Measurements from ENCODE around the gene OR13C2. TPM values are rescaled to one million over a fixed set of nuclear protein-coding genes. Genes with fewer than 3 reads are reported as not detected.
A peak's percentile ranks its signal among the peaks of the same experiment; 100 is the strongest.
"Not testable (repeated sequence)": the region's sequence is repeated elsewhere in the genome, so short reads cannot be mapped to it uniquely, and the experiment has no call there.

OR13C2 gene, protein sequence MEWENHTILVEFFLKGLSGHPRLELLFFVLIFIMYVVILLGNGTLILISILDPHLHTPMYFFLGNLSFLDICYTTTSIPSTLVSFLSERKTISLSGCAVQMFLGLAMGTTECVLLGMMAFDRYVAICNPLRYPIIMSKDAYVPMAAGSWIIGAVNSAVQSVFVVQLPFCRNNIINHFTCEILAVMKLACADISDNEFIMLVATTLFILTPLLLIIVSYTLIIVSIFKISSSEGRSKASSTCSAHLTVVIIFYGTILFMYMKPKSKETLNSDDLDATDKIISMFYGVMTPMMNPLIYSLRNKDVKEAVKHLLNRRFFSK
- not detected in 2 replicates for total RNA-seq (2014; rRNA removed; shearing (Covaris generic); ENCODE audit: low replicate concordance)

DNA sequence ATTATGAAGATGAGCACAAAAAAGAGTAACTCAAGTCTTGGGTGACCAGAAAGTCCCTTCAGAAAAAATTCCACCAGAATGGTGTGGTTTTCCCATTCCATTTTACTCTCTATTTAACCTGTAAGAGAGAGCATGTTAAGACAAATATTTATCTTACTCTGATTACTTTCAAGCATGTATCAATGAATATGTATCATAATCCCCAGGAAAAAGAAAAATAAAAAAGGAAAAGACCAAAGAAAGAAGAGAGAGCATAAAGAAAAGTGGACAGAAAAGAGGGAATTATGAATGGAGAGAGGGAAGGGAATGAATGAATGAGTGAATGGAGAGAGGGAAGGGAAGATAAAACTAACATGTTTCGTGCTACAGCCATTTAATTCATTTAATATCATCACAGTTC lies at the start of gene OR13C2:
Gene OR13C2 (minus strand): TSS at position 101 of the 400 bp plus-strand sequence. CDS start 0 bp downstream, at position 101.
- not testable (repeated sequence) for H3K9me2 ChIP-seq (replicated peaks; ENCODE audit: insufficient read depth, low read length); H3K4me2 ChIP-seq (ENCODE audit: low read depth, low read length, poor library complexity, severe bottlenecking); H3K79me2 ChIP-seq (ENCODE audit: low read length); DNase-seq; H3K4me3 ChIP-seq (ENCODE audit: low read length); H3K9ac ChIP-seq (ENCODE audit: low read length); H3K9me3 ChIP-seq (ENCODE audit: low read length); H4K20me1 ChIP-seq (ENCODE audit: insufficient read depth, low read depth, low read length); H3K27ac ChIP-seq (ENCODE audit: low read length); H3K36me3 ChIP-seq (ENCODE audit: insufficient read depth, low read length); H2AFZ ChIP-seq (ENCODE audit: low read length); H3K27me3 ChIP-seq (ENCODE audit: low read length)
- H3K4me1 ChIP-seq (ENCODE audit: low read length) = peaks cover 19% of the 10 kb centered on the region

DNA sequence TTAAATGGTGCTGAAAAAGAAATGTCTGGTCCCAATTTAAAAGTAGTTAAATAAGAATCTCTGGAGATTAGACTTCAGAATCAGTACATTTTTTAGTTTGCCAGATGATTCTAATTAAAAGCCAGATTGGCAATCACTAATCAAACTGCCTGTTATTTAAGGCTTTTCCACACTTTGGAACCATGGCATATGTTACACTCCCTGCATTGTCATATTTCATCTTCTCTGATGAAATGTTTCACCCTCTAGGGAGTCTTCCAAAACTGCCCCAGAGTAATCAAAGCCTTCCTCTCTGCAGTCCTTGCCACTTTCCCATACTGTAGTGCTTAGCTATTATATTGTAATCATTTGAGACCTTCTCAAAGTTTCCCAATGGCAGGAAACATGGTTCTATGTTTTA lies 30.0 kb upstream of the OR13C2 start:
- Histone ChIP-seq H3K4me3 (ENCODE audit: low read length) (no peak overlapping the region), H2AFZ (ENCODE audit: low read length) (no peak overlapping the region), H3K27ac (ENCODE audit: low read length) (peak overlapping the region; percentile 74; the same call in 1 of the 2 replicates), H3K36me3 (ENCODE audit: insufficient read depth, low read length) (no peaks in the 10 kb centered on the region), H3K4me1 (ENCODE audit: low read length) (peaks cover 41% of the 10 kb centered on the region), H4K20me1 (ENCODE audit: insufficient read depth, low read depth, low read length) (no peaks in the 10 kb centered on the region), H3K9me2 (replicated peaks; ENCODE audit: insufficient read depth, low read length) (no peaks in the 10 kb centered on the region), H3K79me2 (ENCODE audit: low read length) (no peaks in the 10 kb centered on the region), H3K4me2 (ENCODE audit: low read depth, low read length, poor library complexity, severe bottlenecking) (peak overlapping the region; percentile 22), H3K9me3 (ENCODE audit: low read length) (no peaks in the 10 kb centered on the region), H3K27me3 (ENCODE audit: low read length) (no peaks in the 10 kb centered on the region), H3K9ac (ENCODE audit: low read length) (no peak overlapping the region)
- DNase-seq = no peak

DNA sequence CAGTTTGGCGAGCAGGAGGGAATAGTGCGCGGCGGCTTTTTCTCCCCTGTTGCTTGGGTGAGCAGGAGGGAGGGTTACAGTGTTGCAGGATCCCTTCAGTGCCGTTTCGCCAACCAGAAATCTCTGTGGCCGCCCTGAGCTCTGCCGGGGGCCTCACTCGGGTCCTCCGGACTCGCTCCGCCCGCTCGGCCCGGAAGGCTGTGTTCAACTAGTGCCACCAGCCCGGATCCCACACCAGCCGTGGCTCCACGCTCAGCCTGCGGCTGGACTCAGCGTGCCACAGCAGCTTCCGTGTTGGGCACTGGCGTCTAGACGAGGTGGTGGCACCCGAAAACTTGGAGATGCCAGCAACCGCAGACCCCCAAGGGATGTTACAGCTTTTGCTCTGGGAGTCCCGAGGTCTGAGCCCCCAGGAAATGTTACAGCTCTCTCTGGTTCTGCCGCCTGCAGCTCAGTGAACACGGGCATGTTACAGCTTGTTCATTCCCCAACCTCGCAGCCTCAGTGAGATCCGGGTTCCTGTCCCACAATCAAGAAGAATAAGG lies 28.6 kb upstream of the OR13C2 start:
- Histone ChIP-seq H4K20me1 (ENCODE audit: insufficient read depth, low read depth, low read length) (no peaks in the 10 kb centered on the region), H3K79me2 (ENCODE audit: low read length) (no peaks in the 10 kb centered on the region), H3K4me1 (ENCODE audit: low read length) (peaks cover 41% of the 10 kb centered on the region), H2AFZ (ENCODE audit: low read length) (no peak overlapping the region), H3K4me3 (ENCODE audit: low read length) (no peak overlapping the region), H3K9me2 (replicated peaks; ENCODE audit: insufficient read depth, low read length) (no peaks in the 10 kb centered on the region), H3K36me3 (ENCODE audit: insufficient read depth, low read length) (no peaks in the 10 kb centered on the region), H3K27ac (ENCODE audit: low read length) (no peak overlapping the region), H3K9me3 (ENCODE audit: low read length) (no peaks in the 10 kb centered on the region), H3K9ac (ENCODE audit: low read length) (no peak overlapping the region), H3K27me3 (ENCODE audit: low read length) (no peaks in the 10 kb centered on the region), H3K4me2 (ENCODE audit: low read depth, low read length, poor library complexity, severe bottlenecking) (no peak overlapping the region)
- DNase-seq = no peak

DNA sequence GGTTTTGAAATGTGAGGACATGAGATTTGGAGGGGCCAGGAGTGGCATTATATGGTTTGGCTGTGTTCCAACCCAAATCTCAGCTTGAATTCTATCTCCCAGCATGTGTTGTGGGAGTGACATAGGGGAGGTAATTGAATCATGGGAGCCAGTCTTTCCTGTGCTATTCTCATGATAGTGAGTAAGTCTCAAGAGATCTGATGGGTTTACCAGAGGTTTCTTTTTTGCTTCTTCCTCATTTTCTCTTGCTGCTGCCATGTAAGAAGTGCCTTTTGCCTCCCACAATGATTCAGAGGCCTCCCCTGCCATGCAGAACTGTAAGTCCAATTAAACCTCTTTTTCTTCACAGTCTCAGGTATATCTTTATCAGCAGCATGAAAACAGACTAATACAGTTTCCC lies 20.5 kb upstream of the OR13C2 start:
- H3K4me1 ChIP-seq (ENCODE audit: low read length) = peaks cover 24% of the 10 kb centered on the region
- H3K4me2 ChIP-seq (ENCODE audit: low read depth, low read length, poor library complexity, severe bottlenecking); H3K27ac ChIP-seq (ENCODE audit: low read length); H3K36me3 ChIP-seq (ENCODE audit: insufficient read depth, low read length); H3K27me3 ChIP-seq (ENCODE audit: low read length); H3K9me2 ChIP-seq (replicated peaks; ENCODE audit: insufficient read depth, low read length); H3K79me2 ChIP-seq (ENCODE audit: low read length); H4K20me1 ChIP-seq (ENCODE audit: insufficient read depth, low read depth, low read length); H2AFZ ChIP-seq (ENCODE audit: low read length); H3K4me3 ChIP-seq (ENCODE audit: low read length); H3K9me3 ChIP-seq (ENCODE audit: low read length); H3K9ac ChIP-seq (ENCODE audit: low read length): not testable (repeated sequence)
- peak; percentile 60 for DNase-seq

DNA sequence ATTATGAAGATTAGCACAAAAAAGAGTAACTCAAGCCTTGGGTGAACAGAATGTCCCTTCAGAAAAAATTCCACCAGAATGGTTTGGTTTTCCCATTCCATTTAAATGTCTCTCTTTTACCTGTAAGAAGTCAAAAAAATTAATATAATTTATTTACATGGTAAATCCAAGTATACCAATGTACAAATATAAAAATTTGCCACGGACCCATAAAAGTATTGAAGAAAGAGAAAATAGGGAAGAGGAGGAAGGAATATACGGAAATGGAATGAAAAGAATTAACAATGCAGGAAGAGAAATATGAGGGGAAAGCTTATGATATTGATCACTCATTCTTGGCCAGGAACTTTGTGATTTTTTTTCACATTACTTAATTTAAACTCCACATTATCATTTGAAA lies 12.7 kb upstream of the OR13C2 start, which contains the start of gene OR13C9:
Gene OR13C9 (minus strand): TSS at position 101 of the 400 bp plus-strand sequence. CDS start 0 bp downstream, at position 101.
- Histone ChIP-seq H3K9ac (ENCODE audit: low read length) (no peak within 1 kb of the TSS), H3K79me2 (ENCODE audit: low read length) (no peaks in the 10 kb centered on the region), H2AFZ (ENCODE audit: low read length) (no peak within 1 kb of the TSS), H3K4me3 (ENCODE audit: low read length) (no peak within 1 kb of the TSS), H3K9me2 (replicated peaks; ENCODE audit: insufficient read depth, low read length) (no peaks in the 10 kb centered on the region), H3K27ac (ENCODE audit: low read length) (no peak within 1 kb of the TSS), H3K27me3 (ENCODE audit: low read length) (no peaks in the 10 kb centered on the region), H4K20me1 (ENCODE audit: insufficient read depth, low read depth, low read length) (no peaks in the 10 kb centered on the region), H3K4me1 (ENCODE audit: low read length) (peaks cover 39% of the 10 kb centered on the region), H3K36me3 (ENCODE audit: insufficient read depth, low read length) (no peaks in the 10 kb centered on the region), H3K4me2 (ENCODE audit: low read depth, low read length, poor library complexity, severe bottlenecking) (no peak within 1 kb of the TSS), H3K9me3 (ENCODE audit: low read length) (no peaks in the 10 kb centered on the region)
- DNase-seq = no peak

DNA sequence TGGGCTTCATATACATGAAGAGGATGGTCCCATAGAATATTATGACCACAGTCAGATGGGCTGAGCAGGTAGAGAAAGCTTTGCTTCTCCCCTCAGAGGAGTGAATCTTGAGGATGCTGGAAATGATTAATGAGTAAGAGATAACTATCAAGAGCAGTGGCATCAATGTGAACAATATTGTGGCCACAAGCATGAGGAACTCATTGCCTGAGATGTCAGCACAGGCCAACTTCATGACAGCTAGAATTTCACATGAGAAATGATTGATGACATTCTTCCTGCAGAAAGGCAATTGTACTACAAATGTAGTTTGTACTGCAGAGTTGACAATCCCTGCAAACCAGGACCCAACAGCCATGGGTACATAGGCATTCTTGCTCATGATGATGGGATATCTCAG lies 12.0 kb upstream of the OR13C2 start:
- no peaks in the 10 kb centered on the region for H3K27me3 ChIP-seq (ENCODE audit: low read length)
- no peaks in the 10 kb centered on the region for H3K9me3 ChIP-seq (ENCODE audit: low read length)
- H3K4me2 ChIP-seq (ENCODE audit: low read depth, low read length, poor library complexity, severe bottlenecking) = no peak overlapping the region
- H3K4me1 ChIP-seq (ENCODE audit: low read length) = peaks cover 39% of the 10 kb centered on the region
- no peaks in the 10 kb centered on the region for H4K20me1 ChIP-seq (ENCODE audit: insufficient read depth, low read depth, low read length)
- no peak overlapping the region for H2AFZ ChIP-seq (ENCODE audit: low read length)
- H3K9ac ChIP-seq (ENCODE audit: low read length) = no peak overlapping the region
- no peaks in the 10 kb centered on the region for H3K9me2 ChIP-seq (replicated peaks; ENCODE audit: insufficient read depth, low read length)
- H3K79me2 ChIP-seq (ENCODE audit: low read length) = no peaks in the 10 kb centered on the region
- H3K27ac ChIP-seq (ENCODE audit: low read length) = no peak overlapping the region
- no peak for DNase-seq
- no peak overlapping the region for H3K4me3 ChIP-seq (ENCODE audit: low read length)
- no peaks in the 10 kb centered on the region for H3K36me3 ChIP-seq (ENCODE audit: insufficient read depth, low read length)

DNA sequence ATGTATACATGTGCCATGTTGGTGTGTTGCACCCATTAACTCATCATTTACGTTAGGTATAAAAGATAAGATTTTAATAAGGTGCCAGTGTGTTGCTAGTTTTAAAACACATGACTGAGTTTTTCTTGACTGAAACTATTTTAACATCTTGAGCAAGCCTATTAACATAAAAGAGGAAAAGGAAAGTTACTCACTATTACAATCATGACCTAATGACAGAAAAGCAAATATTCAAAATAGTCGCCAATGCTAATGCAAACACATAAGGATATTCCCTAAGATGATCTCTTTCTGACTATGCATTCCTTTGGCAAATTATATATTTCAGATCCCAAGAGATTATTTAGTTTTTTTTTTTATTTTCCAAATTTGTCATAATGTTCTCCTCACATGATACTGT lies 5.8 kb upstream of the OR13C2 start:
- Histone ChIP-seq H3K79me2 (ENCODE audit: low read length) (no peaks in the 10 kb centered on the region), H3K9me3 (ENCODE audit: low read length) (no peaks in the 10 kb centered on the region), H2AFZ (ENCODE audit: low read length) (no peak overlapping the region), H3K9ac (ENCODE audit: low read length) (no peak overlapping the region), H3K27ac (ENCODE audit: low read length) (no peak overlapping the region), H3K27me3 (ENCODE audit: low read length) (no peaks in the 10 kb centered on the region), H3K4me2 (ENCODE audit: low read depth, low read length, poor library complexity, severe bottlenecking) (no peak overlapping the region), H3K4me1 (ENCODE audit: low read length) (peaks cover 40% of the 10 kb centered on the region), H3K9me2 (replicated peaks; ENCODE audit: insufficient read depth, low read length) (no peaks in the 10 kb centered on the region), H3K36me3 (ENCODE audit: insufficient read depth, low read length) (no peaks in the 10 kb centered on the region), H4K20me1 (ENCODE audit: insufficient read depth, low read depth, low read length) (no peaks in the 10 kb centered on the region), H3K4me3 (ENCODE audit: low read length) (no peak overlapping the region)
- DNase-seq = no peak

DNA sequence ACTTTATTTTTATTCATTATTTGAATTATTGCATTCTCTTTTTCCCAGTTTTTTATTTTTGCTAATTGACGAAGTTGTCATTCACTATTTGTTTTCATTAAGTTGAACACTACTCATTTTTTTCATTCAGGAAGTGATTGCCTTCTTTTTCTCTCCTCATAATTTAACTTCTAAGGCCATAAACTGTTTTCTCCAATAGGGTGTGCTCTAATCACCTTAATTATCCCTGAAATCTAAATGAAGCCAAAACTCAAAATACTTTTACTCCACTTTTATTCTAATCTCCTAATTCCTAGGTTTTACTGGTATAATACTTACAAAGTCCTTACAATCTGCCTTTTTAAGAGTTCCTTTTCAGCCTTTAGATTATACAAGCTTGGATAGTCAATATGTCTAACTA lies 2.9 kb upstream of the OR13C2 start:
- Histone ChIP-seq H3K9ac (ENCODE audit: low read length) (no peak overlapping the region), H4K20me1 (ENCODE audit: insufficient read depth, low read depth, low read length) (no peaks in the 10 kb centered on the region), H3K27me3 (ENCODE audit: low read length) (no peaks in the 10 kb centered on the region), H3K79me2 (ENCODE audit: low read length) (no peaks in the 10 kb centered on the region), H3K27ac (ENCODE audit: low read length) (no peak overlapping the region), H3K4me1 (ENCODE audit: low read length) (peaks cover 34% of the 10 kb centered on the region), H3K4me3 (ENCODE audit: low read length) (no peak overlapping the region), H3K4me2 (ENCODE audit: low read depth, low read length, poor library complexity, severe bottlenecking) (no peak overlapping the region), H3K9me3 (ENCODE audit: low read length) (no peaks in the 10 kb centered on the region), H3K9me2 (replicated peaks; ENCODE audit: insufficient read depth, low read length) (no peaks in the 10 kb centered on the region), H3K36me3 (ENCODE audit: insufficient read depth, low read length) (no peaks in the 10 kb centered on the region), H2AFZ (ENCODE audit: low read length) (no peak overlapping the region)
- peak; percentile 71 for DNase-seq
